C1 segment of cervical spinal cord (tissue), 14 donors: ENCODE results near the gene ZNRF1.
A peak's percentile ranks its signal among the peaks of the same experiment; 100 is the strongest.

ENCODE experiments used
- DNase-seq, 14 donors: peaks; one replicate each; lab custom pipeline; 2025; lab: John Stamatoyannopoulos, UW

ZNRF1 gene

DNA sequence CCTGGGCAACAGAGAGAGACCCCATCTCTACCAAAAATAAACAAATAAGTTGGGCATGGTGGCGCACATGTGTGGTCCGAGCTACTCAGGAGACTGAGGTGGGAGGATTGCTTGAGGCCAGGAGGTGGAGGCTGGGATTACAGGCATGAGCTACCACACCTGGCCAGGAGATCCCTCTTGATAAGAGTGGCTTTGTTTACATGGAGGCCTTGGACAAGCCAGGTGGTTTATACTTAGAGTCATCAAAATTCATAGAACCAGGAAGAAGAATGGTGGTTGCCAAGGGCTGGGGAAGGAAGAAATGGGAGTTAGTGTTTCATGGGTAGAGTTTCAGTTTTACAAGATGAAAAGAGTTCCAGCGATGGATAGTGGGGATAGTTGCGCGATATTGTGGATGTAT lies 140.7 kb downstream of the ZNRF1 start:
- no peak for DNase-seq

DNA sequence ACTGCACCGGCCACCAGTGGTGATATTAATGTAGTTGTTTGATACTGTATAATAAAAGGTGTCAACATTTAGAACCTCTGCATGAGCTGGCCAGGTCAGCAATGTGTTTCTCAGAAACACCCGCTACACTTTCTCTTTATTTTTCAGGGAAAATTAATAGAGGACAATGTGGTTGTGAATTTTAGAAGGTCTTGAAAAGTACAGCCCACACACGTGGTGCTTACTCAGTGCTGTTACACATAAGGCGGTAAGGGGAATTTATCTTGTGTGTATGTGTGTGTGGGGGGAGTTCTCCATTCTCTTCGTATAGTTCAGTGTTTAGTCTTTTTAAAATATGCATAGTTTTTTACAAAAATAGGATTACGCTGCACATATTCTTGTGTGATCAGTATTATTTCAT lies 145.1 kb downstream of the ZNRF1 start:
- DNase-seq: no peak

- DNase-seq: no peak
These were observed 149.1 kb downstream of the ZNRF1 start for GRCh38 chr16:75147968-75148310.

GRCh38 chr16:75148311-75149195 lies 149.7 kb downstream of the ZNRF1 start, which contains the start of gene ZFP1:
ZFP1 (plus strand) TSS chr16:75148524; CDS start chr16:75152952, 4,428 bp downstream.
- peak; percentile 53 to 93 (median 88) for DNase-seq

- no peak for DNase-seq
These were observed 153.0 kb downstream of the ZNRF1 start for GRCh38 chr16:75151798-75152197.

GRCh38 chr16:75152635-75153034 lies 153.8 kb downstream of the ZNRF1 start:
- no peak for DNase-seq

DNA sequence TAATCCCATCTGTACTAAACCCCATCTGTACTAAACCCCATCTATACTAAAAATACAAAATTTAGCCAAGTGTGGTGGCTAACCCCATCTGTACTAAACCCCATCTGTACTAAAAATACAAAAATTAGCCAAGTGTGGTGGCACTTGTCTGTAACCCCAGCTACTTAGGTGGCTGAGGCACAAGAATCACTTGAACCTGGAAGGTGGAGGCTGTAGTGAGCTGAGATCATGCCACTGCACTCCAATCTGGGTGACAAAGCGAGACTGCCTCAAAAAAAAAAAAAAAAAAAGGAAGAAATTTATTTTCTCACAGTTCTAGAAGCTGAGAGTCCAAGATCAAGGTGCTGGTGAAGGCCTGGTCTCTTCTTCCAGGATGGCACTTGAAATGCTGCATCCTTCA lies 161.6 kb downstream of the ZNRF1 start:
- no peak for DNase-seq
